Cardiac septum (tissue), 1 donor: ENCODE results near the gene FOXP4. TPM values are rescaled to one million over a fixed set of nuclear protein-coding genes. Genes with fewer than 3 reads are reported as not detected.

ENCODE experiments used
- DNase-seq: peaks from one replicate; pipeline ENCODE4 v3.0.0-alpha.2; 2020; ENCODE audit warnings: low spot score
- intact Hi-C: fragments of 100-400 bp; cut with DNase I; formaldehyde crosslinking; loops from one replicate; pipeline ENCODE4 v1.14.0; 2022
- total RNA-seq: library from RNA; stranded (reverse); fragmentation: NEBNext Ultra II Directional; extraction: Animal tissue kit (Norgen Biotek cat#: 25700); gene quantifications from one replicate; pipeline ENCODE4 v1.2.1, GENCODE V29; 2021
- donor health status: DM: no; HTN: no; CAD: no.

The FOXP4 gene
- total RNA-seq, 1 donor from 2014 or later = 20.3 TPM

DNA sequence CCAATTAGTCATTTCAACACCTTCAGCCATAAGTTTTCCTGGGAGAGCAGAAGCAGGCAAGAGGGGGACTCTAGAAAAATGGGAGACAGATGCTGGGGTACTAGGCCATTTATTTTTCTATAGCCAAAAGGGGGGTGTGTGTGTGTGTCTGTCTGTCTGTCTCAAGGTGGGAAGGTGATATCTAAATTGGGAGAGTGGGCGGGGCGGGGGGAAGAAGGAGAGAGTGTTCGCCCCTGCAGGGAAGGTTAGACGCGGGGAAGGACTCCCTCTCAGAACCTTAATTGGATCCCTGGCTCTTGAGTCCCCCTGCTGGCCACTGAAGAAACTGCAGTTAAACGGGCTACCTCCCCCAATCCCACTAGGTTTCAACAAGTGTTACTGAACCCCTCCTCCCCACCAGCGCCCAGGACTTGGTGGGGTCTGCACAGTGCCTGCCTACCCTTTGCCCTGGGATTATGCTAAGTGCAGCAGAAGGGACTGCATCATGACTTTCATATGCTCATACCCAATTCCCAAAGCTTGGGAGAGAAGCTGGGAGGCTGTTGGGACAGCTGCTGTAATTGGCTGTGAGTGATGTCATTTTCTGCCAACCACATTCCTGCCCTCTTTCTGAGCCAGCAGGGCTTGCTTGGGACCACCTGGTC is 45.8 kb downstream of the FOXP4 start:
- no peak for DNase-seq
- intact Hi-C loops = loop anchor here (1.0 to 2.0 kb wide), 3 partner anchors 129 to 223 kb away; no protein-coding TSS in a partner anchor

DNA sequence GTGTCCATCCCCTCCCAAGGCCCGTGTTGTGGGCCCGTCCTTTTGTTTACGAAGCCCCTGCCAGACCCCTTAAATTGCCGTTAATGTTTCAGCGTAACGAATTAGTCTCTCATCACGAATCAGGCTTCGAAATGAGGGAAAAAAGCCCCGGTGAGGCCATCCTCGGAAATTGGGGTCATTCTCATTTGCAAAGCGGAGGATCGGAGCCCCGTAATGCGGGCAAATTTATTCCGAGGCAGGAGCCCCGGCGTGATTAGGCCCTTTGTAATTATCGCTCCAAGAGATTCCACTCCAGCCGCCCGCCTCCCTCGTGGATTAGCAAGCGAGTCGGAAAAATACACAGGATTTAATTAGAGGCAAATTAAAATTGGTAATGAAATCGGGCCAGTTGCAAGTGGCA is 47.2 kb downstream of the FOXP4 start:
- intact Hi-C loops = no loop called here
- no peak for DNase-seq

DNA sequence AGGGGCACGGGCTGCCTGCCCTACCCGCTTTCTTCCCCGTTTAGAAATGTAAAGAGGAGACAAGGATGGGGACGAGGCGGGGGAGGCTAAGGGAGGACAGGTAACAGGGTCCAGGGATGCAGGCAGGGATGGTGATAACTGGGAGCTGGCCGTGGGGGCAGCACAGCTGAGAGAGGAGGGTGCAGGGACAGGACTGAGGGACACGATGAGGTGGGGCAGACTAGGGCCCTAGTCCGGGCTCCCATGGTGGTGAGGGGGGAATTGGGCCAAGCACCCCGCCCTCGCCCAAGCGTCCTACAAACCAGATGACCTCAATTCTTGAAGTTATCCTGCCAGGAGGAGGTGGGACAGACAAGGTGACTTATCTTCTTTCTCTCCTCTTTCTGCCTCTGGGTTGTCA is 47.7 kb downstream of the FOXP4 start:
- no peak for DNase-seq
- intact Hi-C loops = no loop called here

DNA sequence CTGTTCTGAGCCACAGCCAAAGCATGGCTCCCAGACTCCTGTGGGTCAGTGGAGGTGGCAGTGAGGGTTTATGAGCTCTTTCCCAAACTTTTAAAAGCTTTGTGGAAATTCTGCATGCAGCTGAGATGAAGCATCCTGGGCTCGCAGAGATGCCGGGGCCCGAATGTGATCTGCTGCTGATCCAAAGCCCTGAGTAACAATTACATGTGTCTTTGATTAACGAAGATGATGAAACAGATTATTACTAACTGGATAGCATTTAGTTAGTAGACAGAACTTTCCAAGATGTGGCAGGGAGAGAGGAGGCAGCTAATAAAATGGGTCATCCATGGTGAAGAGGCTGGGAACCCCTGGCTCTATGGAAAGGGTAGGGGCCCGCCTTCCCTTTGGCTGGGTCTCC is 48.1 kb downstream of the FOXP4 start:
- no peak for DNase-seq
- intact Hi-C loops = no loop called here

DNA sequence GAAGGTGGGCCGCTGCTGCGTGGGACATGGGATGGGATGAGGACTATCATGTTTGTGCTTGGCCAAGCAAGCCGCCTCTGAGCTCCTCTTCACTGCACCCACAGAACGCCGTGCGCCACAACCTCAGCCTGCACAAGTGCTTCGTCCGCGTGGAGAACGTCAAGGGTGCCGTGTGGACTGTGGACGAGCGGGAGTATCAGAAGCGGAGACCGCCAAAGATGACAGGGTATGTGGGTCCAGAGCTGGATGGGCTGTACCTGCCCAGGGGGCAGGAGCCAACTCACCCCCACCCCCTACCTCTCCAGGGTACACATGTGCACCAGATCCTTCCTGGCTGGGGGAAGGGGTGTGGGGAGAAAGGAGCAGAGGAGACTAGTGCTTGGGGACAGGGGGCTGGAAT is 48.6 kb downstream of the FOXP4 start:
- intact Hi-C loops = no loop called here

DNA sequence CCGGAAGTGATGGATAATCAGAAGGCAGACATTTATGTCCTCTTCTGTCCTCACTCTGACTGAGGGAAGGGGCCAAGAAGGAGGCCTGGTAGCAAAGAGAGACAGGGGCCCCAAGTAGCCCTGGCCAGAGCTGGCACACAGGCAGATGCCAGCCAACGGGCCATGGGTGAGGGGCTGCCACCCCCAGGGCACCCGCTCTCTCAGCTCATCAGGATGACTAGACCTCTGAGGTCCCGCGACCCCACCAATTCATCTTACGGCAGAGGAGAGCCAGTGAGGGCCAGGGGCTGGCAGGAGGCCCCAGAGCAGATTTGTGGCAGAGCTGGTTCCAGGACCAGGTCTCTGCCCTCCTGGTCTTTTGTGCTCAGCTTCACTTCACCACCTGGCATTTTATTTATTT is 49.0 kb downstream of the FOXP4 start:
- intact Hi-C loops = no loop called here
- DNase-seq = no peak

More for the DNA sequence above, 48.6 kb downstream of the FOXP4 start:
- no peak for DNase-seq

DNA sequence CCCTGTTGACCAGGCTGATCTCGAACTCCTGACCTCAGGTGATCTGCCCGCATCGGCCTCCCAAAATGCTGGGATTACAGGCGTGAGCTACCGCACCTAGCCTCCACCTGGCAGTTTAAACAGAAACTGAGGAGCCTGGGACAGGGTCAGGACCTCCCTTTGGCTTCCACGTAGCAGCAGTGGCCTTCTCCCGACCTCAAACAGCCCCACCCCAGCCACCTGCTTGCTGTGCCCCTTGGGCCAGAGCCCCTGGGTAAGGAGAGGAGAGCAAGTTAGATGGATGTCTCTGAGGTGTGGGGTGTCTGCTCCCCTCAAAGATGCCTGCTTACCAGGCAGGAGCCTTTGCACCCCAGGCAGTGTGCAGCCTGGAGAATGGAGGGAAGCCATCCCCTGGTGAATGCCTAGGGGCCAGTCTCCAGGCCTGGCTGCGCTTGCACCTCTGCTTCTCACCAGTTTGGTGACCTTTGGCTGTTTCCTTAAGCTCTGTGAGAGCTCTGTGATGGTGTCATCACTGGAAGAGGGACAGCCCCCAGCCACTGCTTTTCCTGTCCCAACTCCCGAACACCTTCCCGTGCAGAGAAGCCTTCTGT is 50.0 kb downstream of the FOXP4 start:
- intact Hi-C loops = no loop called here

DNA sequence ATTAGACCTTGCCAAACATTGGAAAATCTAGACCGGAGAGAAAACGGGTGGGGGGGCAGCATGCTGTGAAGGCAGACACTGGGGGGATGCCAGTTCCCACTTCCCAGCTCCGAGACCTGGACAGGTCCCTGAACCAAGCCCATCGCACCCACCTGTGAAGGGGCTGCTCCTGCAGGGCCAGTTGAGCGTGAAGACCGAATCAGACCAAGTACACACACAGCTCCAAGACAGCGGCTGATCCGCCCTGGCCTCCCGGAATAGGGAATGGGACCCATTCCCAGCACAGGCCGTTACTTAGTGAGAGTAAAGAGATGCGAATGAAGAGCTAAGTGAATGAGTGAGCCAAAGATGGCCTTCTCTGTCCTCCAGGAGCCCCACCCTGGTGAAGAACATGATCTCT is 50.6 kb downstream of the FOXP4 start:
- intact Hi-C loops = no loop called here
- DNase-seq = no peak

More for the DNA sequence above, 50.0 kb downstream of the FOXP4 start:
- no peak for DNase-seq

DNA sequence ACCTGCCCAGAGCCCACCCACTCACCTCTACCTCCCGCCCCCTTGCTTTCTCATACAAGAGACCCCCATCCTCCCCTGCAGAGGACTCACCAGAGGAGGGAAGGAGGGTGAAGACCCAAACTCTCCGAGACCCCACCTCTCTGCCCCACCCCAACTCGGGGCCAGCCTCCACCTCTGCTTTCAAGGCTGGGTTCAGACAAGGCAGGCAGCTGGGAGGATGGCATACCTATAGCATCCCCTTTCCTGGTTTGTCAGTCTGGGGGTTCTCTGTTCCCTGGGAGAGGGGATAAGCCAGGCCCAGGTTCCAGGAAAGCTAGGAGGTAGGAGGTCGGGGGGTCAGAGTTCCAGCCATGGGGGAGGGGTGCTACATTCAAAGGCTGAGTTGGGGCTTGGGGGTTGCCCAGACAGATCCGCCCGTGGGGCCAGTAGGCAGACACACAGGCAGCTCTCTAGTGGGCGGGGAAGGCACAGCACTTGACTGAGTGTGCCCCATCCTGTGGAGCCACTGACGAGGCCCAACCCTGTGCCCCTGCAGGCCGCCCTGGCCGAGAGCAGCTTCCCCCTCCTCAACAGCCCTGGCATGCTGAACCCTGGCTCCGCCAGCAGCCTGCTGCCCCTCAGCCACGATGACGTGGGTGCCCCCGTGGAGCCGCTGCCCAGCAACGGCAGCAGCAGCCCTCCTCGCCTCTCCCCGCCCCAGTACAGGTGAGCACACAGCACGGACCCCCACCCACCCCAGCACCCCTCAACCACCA is 51.2 kb downstream of the FOXP4 start:
- DNase-seq = no peak
- intact Hi-C loops = no loop called here

DNA sequence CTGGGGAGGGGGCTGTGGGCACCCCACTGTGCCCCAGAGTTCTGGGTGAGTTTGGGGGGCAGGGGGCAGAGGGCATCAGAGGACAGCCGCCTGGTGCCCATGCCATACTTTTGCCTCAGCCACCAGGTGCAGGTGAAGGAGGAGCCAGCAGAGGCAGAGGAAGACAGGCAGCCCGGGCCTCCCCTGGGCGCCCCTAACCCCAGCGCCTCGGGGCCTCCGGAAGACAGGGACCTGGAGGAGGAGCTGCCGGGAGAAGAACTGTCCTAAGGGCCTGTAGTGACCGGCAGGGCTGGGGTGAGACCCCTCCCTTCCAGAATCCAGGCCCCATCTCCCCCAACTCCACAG is 52.5 kb downstream of the FOXP4 start:
- intact Hi-C loops = no loop called here
- DNase-seq = no peak

DNA sequence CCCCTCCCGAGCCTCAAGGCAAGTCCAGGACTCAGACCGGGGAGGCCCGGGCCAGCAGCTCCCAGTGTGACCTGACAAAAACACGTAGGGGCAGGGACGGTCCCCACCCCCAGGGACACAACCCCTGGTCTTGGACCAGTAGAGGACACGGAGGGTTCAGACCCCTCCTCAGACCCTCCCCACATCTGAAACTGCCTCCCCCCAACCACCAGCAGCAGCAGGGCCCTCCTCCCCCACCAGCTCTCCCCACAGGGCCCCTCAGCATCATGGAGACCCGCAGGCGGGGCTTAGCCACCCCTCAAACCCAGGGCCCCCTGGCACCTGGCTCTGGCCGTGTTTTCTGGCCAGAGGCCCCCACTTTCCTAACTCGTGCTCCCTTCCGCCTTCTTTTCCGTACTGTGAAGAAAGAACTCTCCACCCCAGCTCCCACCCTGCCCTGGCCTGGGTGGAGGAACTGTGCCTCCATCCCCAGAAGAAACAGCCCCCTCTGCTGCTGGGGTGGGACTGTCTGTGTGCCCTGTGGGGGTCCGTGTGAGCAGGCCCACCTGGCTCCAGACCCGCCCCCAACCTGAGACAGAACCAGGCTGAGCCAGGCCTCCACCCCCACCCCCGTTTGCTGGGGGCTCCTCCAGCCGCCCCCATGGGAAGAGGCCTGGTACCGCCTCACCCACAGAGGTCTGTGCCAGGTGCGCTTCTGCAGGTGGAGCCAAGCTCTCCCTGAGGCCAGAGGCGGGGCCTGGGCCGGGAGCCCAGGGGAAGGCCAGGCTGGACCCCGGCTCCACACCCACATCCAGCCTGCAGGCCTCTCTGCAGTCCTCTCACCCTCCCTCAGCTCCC is 53.1 kb downstream of the FOXP4 start:
- DNase-seq = no peak
- intact Hi-C loops = no loop called here

DNA sequence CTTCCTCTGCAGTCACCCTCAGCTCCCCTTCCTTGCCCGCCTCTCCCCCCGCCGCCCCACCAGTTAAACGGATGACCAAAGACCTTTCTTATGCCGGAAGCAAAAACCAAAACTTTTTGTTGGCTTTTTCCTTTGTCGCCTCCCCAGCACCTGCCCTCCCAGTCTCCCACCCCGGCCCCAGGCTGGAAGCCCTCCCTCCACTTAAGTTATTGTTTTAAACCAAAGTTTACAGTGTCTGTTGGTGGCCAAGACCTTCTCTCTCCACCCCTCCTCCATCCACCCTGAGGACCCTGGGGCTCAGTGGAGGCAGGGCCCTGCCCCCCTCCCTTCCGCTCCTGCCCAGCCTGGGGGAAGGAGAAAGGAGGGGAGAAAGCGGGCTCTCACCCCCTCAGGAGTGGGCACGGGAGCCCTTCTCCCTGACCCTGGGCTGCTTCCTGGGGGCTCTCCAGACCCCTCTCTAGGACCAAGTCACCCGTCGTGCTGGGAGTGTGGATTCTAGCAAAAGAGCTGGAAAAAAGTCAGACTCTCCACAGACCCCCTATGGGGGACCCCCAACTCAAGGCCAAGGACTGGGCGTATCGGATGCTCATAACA is 53.8 kb downstream of the FOXP4 start:
- DNase-seq = no peak
- intact Hi-C loops = loop anchor here (10.0 kb wide), 1 partner anchor 445 kb away; no protein-coding TSS in a partner anchor

DNA sequence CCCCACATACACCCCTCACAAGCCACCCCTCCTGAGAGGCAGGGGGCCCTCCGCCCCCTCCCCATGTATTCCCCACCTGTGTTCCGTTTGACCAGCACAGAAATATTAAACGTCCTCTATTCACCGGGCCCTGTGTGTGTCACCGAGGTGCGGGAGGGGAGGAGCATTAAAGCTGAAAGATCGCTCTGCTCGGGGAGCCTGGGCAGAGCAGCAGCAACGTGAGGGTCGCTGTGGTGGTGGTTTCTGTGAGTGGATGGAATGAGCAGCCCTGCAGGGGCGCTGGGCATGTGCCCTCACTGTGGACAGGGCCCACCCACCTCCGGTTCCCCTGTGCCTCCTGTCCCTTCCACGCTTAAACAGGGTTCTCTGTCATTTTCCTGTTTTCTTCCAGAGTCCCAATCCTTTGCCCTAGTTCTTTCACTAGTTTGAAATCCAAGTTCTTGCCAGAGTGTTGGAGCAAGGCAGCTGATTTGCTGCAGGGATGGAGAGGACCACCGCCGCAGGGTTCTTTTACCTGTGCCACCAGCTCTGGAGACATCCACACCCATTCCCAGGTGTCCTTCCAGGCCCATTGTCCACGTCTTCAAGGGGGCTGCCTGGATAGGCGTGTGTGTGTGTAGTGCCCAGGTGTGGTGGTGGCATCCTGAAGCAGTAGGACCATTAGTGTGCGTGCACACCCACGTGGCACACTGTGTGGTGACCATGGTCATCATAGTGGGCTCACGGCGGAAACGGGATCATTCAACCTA is 54.5 kb downstream of the FOXP4 start:
- intact Hi-C loops = loop anchor here (10.0 kb wide), 1 partner anchor 444 kb away; no protein-coding TSS in a partner anchor
- no peak for DNase-seq

DNA sequence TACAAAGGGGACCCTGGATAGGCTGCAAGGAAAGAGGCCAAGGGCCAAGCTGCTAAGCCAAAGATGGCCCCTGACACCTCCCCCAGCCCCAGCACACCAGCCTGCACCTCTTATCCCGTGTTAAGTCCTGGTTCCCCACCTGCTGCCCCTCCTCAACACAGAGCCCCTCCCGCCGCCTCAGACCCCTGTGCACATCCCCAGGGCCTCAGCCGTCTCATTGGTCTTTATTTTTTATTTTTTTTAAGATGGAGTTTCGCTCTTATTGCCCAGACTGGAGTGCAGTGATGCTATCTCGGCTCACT is 55.0 kb downstream of the FOXP4 start:
- intact Hi-C loops = loop anchor here (10.0 kb wide), 1 partner anchor 444 kb away; no protein-coding TSS in a partner anchor
- DNase-seq = no peak

DNA sequence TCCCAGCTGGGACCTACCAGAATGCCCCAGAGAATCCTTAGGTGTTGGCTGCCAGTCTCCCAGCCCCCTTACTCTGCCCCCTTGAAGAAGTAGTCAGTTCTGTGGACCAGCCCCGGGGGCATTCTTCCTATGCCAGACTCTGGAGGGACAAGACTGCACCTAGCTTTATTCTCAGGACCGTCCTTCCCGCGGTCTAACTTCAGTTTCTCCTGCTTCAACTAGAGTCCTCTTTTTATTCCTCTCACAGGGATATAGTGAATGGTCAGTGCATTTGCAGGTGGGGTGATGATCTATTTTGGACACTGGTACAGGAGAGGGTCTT is 56.2 kb downstream of the FOXP4 start:
- intact Hi-C loops = loop anchor here (2.0 to 10.0 kb wide), 2 partner anchors 172 to 442 kb away; no protein-coding TSS in a partner anchor

DNA sequence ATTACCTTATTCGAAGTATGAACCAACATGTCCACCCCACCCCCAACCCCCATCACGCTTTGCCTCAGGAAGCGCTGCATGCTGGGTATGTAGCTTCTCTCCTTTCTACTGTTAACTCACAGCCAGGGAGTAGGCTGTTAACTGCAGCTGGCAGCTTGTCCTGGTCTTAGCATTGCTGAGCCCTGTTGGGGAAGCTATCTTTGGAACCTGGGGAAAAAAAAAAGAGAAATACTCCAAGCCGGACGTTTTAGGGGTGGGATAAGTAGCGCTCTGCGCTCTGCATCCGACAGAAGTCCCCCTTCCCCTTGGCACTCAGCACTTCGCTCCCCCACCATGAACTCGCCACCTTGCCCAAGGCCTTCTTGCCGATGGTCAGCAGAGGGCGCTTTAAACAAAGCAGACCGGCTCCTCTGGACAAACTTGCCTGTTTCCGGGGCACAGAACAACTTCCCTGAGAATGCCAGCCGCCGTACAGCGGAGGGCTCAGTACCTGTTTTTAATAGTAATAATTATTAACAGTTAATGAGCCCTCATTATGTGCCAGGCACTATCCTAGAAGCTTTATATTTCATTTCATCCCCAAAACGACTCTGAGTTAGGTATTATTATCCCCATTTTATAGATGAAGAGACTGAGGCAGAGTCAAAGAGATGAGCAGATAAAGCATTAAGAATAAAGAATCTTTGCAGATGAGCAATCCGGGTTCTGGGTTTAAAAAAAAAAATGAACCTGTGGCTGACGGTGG is 56.9 kb downstream of the FOXP4 start:
- intact Hi-C loops = loop anchor here (1.0 to 10.0 kb wide), 3 partner anchors 79 to 442 kb away; no protein-coding TSS in a partner anchor
- DNase-seq = peak; percentile 90

More for the DNA sequence above, 56.2 kb downstream of the FOXP4 start:
- no peak for DNase-seq

DNA sequence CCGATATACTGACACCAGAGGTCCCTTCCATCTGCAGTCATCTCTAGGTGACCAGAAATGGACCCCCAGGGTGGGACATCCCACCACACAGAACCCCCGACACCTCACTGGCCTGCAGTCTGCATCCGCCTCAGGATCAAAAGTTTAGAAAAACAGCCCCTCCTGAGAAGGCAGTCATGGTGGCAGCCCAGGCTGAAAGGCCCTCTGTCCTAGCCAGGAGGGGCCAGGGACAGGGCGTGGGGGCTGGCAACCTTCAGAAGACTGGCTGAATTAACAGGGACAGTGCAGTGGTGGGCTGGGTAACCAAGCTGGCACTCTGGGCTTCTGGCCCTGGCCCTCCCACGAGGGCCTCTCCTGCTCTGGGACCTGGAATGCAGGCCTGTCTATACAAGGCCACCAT is 57.8 kb downstream of the FOXP4 start:
- DNase-seq = no peak
- intact Hi-C loops = loop anchor here (10.0 kb wide), 1 partner anchor 441 kb away; no protein-coding TSS in a partner anchor

DNA sequence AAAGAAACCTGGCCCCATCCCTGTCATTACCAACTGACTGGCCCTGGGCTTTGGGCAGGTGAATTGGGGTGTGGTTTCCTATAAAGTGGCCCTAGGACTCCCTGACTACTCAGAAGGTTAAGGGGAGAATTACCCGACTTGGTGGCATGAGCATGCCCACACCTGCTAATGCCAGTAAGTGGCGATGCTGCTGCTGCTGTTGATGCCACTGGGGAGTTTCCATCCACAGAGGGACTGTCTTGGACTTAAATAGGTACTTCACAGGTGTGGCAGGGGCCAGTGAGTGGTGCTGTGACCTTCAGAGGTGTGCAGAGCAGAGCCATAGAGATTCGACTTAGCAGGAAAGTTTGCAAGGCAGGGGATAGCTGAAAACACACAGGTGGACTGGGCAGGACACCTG is 59.5 kb downstream of the FOXP4 start:
- intact Hi-C loops = loop anchor here (10.0 kb wide), 1 partner anchor 439 kb away; no protein-coding TSS in a partner anchor
- DNase-seq = no peak
